Progenitor cell of endocrine pancreas (in vitro differentiated cells): ENCODE data around the gene STK4. TPM values are rescaled to one million over a fixed set of nuclear protein-coding genes. Genes with fewer than 3 reads are reported as not detected.

Source experiments
- DNase-seq: peaks from one replicate; pipeline ENCODE4 v3.0.0; 2021; ENCODE audit warnings: low spot score; ENCODE audit not compliant: unreplicated experiment
- H3K27ac Mint-ChIP-seq: 2 replicates; pipeline ENCODE4 v1.8.0; 2021; ENCODE audit warnings: mild to moderate bottlenecking, moderate library complexity, mixed read lengths
- H3K27me3 Mint-ChIP-seq: 2 replicates; pipeline ENCODE4 v1.8.0; 2021; ENCODE audit warnings: mixed read lengths
- H3K36me3 Mint-ChIP-seq: 2 replicates; pipeline ENCODE4 v1.8.0; 2022; ENCODE audit warnings: mixed read lengths; ENCODE audit not compliant: insufficient read depth
- H3K4me1 Mint-ChIP-seq: 2 replicates; pipeline ENCODE4 v1.8.0; 2021; ENCODE audit warnings: low read depth, mixed read lengths
- H3K4me3 Mint-ChIP-seq: 2 replicates; pipeline ENCODE4 v1.8.0; 2021; ENCODE audit warnings: low read depth, mild to moderate bottlenecking, moderate library complexity, mixed read lengths
- H3K9me3 Mint-ChIP-seq: 2 replicates; pipeline ENCODE4 v1.8.0; 2021; ENCODE audit warnings: low read depth, mixed read lengths
- CTCF ChIP-seq: fragments of 200-600 bp; sonication (generic); IDR thresholded peaks from one replicate; pipeline ENCODE4 v1.5.0; 2021; ENCODE audit warnings: antibody characterized with exemption, mild to moderate bottlenecking; ENCODE audit not compliant: unreplicated experiment
- total RNA-seq: library from RNA; stranded (reverse); gene quantifications from 2 replicates; pipeline ENCODE4 v1.2.1, GENCODE V29; 2021

The STK4 gene
- total RNA-seq, 1 donor from 2014 or later = 36.3 TPM

- no peak for TF ChIP-seq CTCF
- H3K4me3 Mint-ChIP-seq = no peak overlapping the region
- H3K36me3 Mint-ChIP-seq = peaks cover 1% of the 10 kb centered on the region
- no peaks in the 10 kb centered on the region for H3K9me3 Mint-ChIP-seq
- no peak overlapping the region for H3K27ac Mint-ChIP-seq
- no peaks in the 10 kb centered on the region for H3K4me1 Mint-ChIP-seq
- H3K27me3 Mint-ChIP-seq = no peaks in the 10 kb centered on the region
- no peak for DNase-seq
These were observed 124.2 kb downstream of the STK4 start for GRCh38 chr20:45090481-45090880.

GRCh38 chr20:45091366-45091765 is 125.1 kb downstream of the STK4 start:
- TF ChIP-seq CTCF = no peak
- no peak overlapping the region for H3K4me3 Mint-ChIP-seq
- H3K9me3 Mint-ChIP-seq = no peaks in the 10 kb centered on the region

GRCh38 chr20:45092898-45093297 is 126.6 kb downstream of the STK4 start:
- no peaks in the 10 kb centered on the region for H3K4me1 Mint-ChIP-seq
- no peak for TF ChIP-seq CTCF

More at GRCh38 chr20:45091366-45091765, 125.1 kb downstream of the STK4 start:
- no peaks in the 10 kb centered on the region for H3K4me1 Mint-ChIP-seq
- DNase-seq = no peak
- no peak overlapping the region for H3K27ac Mint-ChIP-seq
- H3K36me3 Mint-ChIP-seq = no peaks in the 10 kb centered on the region
- peaks cover 5% of the 10 kb centered on the region for H3K27me3 Mint-ChIP-seq

GRCh38 chr20:45094201-45094600 is 127.9 kb downstream of the STK4 start:
- no peak overlapping the region for H3K4me3 Mint-ChIP-seq
- DNase-seq = no peak
- no peaks in the 10 kb centered on the region for H3K36me3 Mint-ChIP-seq
- TF ChIP-seq CTCF = no peak
- H3K27me3 Mint-ChIP-seq = peaks cover 24% of the 10 kb centered on the region
- H3K9me3 Mint-ChIP-seq = no peaks in the 10 kb centered on the region
- no peak overlapping the region for H3K27ac Mint-ChIP-seq
- no peaks in the 10 kb centered on the region for H3K4me1 Mint-ChIP-seq

More at GRCh38 chr20:45092898-45093297, 126.6 kb downstream of the STK4 start:
- Mint-ChIP-seq H3K27ac (no peak overlapping the region), H3K27me3 (peaks cover 17% of the 10 kb centered on the region), H3K4me3 (no peak overlapping the region), H3K9me3 (no peaks in the 10 kb centered on the region), H3K36me3 (no peaks in the 10 kb centered on the region)
- DNase-seq = no peak

GRCh38 chr20:45094864-45095574 is 128.7 kb downstream of the STK4 start:
- TF ChIP-seq CTCF = no peak
- peaks cover 32% of the 10 kb centered on the region for H3K27me3 Mint-ChIP-seq
- H3K4me3 Mint-ChIP-seq = no peak overlapping the region
- no peak for DNase-seq
- H3K9me3 Mint-ChIP-seq = no peaks in the 10 kb centered on the region
- no peaks in the 10 kb centered on the region for H3K36me3 Mint-ChIP-seq
- no peak overlapping the region for H3K27ac Mint-ChIP-seq
- no peaks in the 10 kb centered on the region for H3K4me1 Mint-ChIP-seq
